HG03442 (cell line): ENCODE measurements around the gene TFAP2C.

Experiments used
- ATAC-seq: cut with Tn5 transposase; IDR thresholded peaks from one replicate; pipeline ENCODE4 v1.9.1; 2021; ENCODE audit warnings: mild to moderate bottlenecking, moderate library complexity; ENCODE audit not compliant: unreplicated experiment

Gene TFAP2C

DNA sequence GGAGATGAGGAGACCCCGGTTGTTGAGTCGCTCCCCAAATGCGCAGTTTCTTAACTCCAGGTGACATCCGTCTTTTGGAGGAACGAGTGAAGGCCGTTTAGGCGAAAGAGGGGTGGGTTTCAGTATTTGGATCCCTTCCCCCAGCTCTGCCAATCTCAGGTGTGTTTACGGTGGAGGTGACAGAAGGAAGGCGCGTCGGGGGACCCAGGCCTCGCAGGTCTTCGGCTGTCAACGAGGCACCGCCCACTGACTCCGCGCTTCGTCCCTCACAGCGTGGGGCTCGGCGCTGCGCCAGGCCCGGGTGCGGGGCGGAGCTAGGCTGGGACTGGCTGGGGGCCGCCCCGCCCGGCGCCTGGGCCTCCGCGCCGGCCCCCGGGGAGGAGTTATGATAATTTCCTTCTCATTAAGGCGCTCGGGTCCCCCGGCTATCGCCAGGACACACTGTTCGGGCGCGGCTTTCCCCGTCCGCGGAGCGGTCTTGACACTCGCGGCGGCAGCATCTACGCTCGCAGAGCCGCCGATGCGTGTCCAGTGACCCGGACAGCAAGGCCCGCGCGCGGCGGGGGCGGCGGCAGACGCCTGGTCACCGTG, at the start of gene TFAP2C:
TFAP2C (plus strand) TSS at position 434 of the 591 bp plus-strand sequence. CDS start 239 bp downstream, outside the sequence.
- no peak for ATAC-seq

DNA sequence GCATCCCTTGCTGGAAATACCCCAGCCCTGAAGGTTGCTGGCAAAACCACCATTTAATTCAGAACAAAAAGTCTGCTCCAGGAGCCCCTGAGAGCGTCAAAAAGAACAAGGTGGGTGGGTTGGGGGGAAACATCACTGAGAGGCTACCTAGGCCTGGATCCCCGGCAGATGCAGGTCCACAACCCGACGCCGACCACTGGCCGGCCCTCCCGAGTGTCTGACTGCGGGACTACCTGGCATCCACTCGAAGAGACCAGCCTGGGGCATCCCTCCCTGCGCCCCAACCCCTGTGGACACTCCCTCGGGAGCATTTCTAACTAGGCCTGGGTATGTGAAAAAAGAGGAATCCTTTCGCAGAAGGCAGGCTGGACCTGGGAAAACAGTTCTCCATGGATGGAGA, 48.9 kb upstream of the TFAP2C start:
- ATAC-seq: no peak

DNA sequence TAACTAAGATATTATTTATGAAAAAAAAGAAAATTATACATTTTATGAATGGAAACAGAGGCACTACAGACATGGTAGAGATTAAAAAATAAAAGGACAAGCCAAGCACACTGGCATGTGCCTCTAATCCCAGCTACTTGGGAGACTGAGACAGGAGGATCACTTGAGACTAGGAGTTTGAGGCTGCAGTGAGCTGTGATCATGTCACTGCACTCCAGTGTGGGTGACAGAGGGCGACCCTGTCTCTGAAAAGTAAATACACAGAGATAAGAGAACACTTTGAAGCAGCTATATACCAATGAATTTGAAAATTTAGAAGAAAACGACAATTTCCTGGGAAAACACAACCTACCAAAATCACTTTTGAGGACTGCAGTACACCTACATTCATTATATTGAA, 47.4 kb upstream of the TFAP2C start:
- no peak for ATAC-seq

DNA sequence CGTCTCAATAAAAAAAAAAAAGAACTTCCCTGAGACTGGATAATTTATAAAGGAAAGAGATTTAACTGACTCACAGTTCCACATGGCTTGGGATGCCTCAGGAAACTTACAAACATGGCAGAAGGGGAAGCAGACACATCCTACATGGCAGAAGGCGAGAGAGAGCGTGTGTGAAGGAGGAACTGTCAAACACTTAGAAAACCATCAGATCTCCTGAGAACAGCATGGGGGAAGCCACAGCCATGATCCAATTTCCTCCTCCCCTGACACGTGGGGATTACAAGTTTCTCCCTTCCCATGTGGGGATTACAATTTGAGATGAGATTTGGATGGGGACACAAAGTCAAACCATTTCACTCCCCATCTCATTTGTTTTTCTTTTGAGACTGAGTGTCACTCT, 46.6 kb upstream of the TFAP2C start:
- no peak for ATAC-seq

DNA sequence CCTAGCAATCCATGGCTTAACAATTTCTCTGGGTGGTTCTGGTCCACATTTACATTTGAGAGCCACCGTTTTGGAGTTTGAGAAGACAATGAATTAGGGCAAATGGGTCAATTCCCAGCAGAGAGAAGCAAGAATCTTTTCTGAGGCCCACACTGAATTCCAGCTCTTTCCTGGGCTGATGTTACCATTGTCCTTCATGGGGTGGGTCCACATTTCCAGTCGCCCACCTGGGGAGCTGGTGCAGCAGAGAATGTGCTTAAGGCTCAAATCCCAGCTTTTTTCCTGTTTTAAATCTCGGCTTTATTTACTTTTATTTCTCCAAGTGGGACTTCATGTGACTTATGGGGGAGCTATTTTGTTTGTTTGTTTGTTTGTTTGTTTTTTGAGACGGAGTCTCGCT, 44.2 kb upstream of the TFAP2C start:
- ATAC-seq: no peak

DNA sequence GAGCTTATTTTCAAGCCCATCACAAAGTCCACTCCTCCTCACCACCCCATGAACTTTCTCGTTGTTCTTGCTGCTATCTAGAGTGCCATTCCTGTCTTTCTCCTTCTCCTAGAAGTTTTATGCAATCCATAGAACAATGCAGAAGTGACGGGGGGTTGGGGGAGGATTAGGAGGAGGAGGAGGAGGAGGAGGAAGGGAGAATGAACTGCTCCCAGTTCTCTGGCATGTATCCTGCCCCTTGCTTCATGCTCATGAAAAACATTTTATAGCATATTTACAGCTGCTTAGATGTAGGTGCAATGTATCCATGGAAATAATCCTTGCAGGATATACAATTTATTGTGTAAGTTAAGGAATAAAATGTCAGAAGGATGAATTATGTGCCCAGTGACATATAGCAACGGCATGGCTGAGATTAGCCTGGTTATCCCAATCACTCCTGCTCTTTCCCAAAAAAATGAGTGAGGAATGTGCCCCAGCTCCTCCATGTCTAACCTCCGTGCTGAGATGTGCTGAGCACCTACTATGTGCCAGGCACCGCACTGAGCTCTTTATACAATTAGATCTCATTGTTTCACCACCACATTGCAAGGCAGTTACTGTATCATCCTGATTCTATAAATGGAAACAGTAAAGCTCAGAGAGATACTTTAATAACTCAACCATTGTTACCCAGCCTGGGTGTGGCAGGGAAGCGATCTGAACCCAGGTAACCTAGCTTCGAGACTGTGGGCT, 41.6 kb upstream of the TFAP2C start:
- no peak for ATAC-seq

DNA sequence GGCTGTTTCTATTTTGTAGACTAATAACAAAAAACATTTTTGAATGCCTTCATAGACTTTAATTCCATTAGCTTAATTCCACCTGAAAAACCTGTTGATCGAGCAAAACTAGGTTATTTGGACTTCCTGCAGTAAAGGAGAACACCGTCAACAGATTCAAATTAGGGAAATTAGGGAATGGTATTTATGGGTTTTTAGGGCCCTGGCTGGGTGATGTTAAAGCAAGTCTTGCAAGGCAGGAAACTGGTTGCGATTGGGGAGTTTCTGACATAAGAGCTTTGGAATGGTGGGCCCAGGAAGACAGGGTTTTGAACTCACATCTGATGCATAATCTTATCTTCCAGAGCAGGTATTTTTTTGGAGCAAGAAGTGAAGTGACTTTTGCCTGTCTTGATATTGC, 40.1 kb upstream of the TFAP2C start:
- no peak for ATAC-seq

DNA sequence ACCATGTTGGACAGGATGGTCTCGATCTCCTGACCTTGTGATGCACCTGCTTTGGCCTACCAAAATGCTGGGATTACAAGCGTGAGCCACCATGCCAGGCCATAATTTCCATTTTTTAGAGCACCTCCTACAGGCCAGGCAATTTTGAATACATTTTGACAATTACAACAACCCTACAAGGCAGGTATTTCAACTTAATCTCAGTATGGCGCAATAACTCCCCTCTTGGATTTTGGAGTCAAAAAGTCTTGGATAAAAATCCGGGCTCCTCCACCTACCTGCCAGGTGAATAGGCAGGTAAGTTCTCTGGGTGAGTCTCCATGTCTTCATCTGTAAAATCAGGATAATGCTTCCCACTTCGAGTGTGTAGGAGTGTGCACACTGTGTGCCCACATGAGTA, 39.5 kb upstream of the TFAP2C start:
- ATAC-seq: no peak

DNA sequence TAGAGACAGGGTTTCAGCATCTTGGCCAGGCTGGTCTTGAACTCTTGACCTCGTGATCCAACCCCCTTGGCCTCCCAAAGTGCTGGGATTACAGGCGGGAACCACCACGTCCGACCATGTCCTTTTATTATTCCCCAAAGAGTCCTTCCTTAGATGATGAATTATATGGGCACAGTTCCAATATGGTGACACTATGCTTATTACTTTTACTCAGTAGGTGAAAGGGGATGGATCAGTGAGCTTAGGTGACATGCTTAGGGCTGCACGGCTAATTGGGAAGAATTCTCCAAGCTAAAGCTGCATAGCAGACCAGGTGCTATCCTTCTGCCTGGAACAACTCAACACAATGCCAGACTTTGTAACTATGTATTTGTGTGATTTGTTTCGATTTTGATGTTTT, 38.2 kb upstream of the TFAP2C start:
- no peak for ATAC-seq

DNA sequence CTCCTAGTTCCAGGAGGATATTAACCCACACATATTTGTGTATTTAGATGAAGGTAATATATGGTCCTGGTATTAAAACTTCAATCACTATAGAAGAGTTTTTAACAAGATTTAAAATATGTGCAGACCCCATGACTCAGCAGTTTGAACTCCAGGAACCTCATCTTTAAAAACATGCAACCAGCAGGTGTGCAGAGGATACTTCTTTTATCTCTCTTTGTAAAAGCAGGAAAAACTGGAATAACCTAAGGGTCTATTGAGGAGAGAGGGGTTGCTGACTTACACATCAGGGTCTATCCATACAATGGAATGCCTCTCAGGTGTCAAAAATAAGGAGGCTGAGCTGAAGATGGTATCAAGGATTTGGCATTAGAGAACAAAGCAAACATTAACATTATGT, 36.9 kb upstream of the TFAP2C start:
- ATAC-seq: no peak

DNA sequence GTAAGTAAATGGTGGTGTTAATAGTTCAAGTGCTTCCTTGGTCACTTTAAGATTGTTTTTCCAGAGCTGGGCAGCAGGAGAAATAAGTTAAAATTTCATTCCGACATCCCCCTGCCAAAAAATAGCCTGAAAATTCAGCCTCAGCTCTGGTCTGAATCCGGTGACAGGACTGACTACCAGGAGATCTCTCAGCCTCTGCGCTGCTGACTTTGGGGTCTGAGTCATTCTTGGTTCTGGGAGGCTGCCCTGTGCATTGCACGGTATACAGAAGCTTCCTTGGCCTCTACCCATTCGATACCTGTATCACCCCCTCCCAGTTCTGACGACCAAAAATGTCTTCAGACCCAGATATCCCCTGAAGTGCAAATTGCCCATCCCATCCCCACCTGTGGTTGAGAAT, 36.3 kb upstream of the TFAP2C start:
- ATAC-seq: no peak

DNA sequence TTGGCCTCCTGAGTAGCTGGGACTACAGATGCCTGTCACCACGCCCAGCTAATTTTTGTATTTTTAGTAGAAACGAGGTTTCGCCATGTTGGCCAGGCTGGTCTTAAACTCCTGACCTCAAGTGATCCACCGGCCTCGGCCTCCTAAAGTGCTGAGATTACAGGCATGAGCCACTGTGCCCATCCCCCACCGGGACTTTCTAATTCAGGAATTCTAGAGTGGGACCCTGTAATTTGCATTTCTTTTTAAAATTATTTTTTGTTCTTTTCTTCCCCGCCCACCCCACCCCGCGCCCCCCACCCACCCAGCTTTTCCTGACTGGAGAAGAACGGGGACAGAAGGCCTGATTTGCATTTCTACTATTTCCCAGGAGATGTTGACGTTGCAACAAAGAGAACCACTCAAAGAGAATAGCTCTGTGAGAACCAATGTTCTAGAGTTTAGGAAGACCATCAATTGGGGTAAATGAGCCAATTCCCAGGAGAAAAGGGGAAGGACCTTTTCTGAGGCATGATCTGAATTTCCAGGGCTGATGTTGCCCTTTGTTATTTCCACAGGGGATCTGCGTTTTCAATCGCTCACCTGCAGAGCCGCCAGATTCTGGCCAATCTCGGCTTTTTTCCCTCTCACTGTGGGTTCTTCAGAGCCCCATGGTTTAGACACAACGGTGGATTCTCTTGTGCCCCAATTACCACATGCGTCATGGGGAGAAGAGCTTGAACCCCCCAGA, 33.2 kb upstream of the TFAP2C start:
- ATAC-seq: no peak

DNA sequence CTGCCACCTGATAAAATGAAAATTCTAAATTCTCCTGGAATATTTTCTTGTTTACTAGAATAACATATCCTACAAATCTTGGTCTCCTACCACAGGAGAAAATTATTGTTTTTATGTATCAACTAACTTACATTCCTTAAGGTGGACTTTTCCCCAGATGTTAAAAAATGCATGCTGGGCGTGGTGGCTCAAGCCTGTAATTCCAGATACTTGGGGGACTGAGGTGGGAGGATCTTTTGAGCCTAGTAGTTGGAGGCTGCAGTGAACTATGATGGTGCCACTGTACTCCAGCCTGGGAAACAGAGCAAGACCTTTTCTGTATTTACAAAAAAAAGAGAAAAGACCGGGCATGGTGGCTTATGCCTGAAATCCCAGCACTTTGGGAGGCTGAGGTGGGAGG, 27.9 kb upstream of the TFAP2C start:
- ATAC-seq: no peak

DNA sequence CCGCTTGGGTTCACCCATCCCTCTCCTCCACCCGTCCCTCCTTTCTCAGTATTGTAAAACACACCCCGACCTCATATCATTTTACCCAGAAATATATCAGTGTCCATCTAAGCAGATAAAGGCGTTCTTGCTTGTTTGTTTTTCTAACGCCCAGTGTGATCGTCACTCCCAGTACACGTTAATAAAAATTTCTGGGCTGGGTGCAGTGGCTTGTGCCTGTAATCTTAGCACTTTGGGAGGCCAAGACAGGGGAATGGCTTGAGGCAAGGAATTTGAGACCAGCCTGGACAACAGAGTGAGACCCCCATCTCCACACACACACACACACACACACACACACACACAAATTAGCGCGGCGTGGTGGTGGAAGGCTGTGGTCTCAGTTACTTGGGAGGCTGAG, 24.4 kb upstream of the TFAP2C start:
- ATAC-seq: no peak

DNA sequence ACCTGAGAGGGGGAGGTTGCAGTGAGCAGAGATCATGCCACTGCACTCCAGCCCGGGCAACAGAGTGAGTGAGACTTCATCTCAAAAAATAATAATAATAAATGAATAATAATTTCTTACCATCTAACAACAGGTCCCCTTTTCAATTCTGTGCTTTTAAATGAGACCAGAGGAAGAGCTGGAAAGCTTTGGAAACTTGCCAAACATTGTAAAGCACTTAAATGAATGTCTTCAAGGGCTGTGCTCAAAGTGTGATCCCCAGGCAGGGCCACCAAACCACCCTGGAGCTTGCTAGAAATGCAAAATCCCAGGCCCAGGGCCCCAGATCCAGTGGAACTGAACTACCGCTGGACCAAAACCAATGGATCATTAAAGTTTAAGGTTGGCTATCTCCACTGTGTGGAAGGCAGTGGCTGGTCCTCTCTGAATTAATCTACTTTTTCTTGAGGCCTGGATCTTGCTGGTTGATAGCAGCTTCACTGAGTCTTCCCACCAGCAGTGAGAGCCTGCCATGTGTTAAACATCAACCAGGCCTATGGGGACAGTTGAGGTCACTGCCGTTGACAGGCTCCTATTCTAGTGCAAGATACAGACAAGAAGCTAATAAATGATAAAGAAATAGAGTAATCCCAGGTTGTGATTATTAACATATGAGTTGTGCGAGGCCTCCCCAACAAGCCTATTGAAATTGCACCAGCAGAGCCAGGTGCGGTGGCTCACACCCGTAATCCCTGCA, 23.7 kb upstream of the TFAP2C start:
- ATAC-seq: no peak

DNA sequence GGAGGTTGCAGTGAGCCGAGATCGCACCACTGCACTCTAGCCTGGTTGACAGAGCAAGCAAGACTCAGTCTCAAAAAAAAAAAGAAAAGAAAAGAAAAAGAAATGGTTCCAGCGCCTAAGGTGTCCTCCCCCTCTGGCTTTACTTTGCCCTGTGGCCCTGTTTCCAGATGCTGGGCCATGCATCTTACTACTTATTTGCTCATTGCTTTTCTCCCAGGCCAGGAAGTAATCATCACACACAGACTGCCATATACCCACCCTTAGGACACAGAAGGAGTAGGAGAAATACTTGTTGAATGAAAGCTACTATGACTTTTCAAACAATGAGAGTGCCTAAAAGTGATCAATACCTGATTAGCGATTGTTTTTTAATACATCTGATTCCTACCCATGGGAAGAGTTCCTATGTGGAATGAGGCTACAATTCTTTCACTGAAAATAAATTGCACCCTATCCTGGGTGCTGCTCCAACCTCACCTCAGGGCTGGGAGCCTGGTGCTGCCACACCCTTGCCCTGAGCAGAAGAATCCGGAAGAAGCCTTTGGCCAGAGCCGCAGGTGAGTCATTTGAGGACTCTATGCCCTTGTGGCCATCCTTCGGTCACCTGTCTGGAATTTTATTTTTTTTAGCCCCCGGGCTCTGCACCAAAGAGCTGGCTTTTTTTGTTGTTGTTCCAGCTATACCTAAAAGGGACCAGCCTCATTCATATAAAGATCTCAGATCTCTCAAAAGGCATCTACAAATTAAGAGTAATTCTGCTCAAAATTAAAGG, 22.7 kb upstream of the TFAP2C start:
- no peak for ATAC-seq

DNA sequence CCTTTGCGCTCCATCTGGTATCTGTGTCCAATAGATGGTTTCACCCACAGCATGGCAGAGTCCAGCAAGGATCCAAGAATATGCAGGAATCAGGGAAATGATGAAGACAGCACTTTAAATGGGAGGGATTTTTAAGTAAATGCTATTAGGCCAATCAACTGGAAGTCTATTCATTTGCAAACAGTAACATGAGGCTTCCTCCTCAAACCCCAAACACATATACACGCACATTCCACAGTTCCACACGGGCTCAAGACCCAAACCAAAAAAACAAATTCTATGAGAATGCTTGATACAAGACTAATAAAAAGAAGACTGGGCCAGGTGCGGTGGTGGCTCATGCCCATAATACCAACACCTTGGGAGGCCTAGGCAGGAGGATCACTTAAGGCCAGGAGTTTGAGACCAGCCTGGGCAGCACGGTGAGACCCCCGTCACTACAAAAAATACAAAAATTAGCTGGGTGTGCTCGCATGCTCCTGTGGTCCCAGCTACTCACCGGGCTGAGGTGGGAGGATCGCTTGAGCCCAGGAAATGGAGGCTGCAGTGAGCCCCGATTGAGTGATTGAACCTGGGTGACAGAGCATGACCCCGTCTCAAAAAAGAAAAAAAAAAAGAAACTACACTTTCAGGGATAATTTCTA, 21.9 kb upstream of the TFAP2C start:
- no peak for ATAC-seq

DNA sequence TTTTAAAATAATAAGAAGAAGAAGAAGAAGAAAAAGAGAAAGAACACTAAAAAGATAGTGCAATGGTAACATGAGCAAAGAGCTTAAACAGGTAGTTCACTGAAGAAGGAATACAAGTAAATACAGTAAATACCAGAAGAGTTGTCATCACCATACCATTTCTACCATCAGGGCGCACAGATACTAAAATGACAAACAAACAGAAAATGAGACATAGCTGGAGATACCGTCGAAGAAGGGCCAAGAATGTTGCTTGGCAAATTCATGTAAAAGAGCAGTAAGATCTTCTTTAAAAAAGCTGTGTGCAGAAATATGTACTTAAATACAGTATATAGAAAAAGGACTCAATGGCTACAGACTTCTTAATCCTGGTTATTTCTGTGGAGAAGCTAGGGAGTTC, 20.7 kb upstream of the TFAP2C start:
- ATAC-seq: no peak

DNA sequence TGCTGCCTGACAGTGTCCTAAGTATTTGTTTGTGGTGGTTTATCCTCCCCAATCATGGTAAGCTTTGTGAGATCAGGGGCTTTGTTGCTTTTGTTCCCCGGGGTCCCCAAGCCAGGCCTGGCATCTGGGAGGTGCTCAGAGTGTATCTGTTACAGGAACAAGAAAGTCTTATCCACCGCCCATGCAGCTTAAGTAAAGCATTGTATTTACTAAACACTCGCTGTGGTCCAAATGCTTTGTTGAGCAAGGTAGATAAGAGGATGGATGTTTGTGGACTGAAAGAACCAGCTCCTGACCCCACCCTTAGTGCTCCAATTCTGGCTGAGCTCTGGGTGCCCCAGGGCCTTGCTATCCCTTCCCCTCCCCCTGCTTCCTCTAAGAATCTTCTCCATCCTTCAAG, 19.8 kb upstream of the TFAP2C start:
- no peak for ATAC-seq

DNA sequence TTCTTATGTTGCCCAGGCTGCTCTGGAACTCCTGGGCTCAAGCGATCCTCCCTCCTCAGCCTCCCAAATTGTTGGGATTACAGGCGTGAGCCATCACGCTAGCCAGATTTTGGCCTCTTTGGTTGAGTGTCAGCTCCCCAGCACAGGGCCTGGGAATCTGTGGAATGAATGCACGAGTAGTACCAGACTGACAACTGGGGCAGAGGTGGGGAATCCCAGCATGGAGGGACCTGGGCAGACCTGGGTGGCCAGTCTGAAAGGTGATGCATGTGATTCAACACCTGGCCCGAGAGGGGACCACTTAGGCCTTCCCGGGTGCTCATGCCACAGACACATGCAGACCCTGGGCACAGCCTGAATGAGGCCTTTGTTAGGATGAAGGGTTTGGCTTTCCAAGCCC, 19.0 kb upstream of the TFAP2C start:
- no peak for ATAC-seq
